Measurements from ENCODE around the gene ALG14.

GRCh38 chr1:94953746-94954145 lies 119.0 kb downstream of the ALG14 start:
- no peak for TF ChIP-seq CTCF (IDR thresholded peaks at IDR 0.05; ENCODE audit: insufficient read depth, low read length)
- no peak for TF ChIP-seq POLR2AphosphoS5 (IDR thresholded peaks at IDR 0.05; ENCODE audit: low read depth)
